ENCODE data around the gene SULT2B1.

- no peak for TF ChIP-seq EZH2 (IDR thresholded peaks at IDR 0.05; ENCODE audit: borderline replicate concordance, insufficient read depth, low read length, poor library complexity, severe bottlenecking)
- TF ChIP-seq, protein P1, sequence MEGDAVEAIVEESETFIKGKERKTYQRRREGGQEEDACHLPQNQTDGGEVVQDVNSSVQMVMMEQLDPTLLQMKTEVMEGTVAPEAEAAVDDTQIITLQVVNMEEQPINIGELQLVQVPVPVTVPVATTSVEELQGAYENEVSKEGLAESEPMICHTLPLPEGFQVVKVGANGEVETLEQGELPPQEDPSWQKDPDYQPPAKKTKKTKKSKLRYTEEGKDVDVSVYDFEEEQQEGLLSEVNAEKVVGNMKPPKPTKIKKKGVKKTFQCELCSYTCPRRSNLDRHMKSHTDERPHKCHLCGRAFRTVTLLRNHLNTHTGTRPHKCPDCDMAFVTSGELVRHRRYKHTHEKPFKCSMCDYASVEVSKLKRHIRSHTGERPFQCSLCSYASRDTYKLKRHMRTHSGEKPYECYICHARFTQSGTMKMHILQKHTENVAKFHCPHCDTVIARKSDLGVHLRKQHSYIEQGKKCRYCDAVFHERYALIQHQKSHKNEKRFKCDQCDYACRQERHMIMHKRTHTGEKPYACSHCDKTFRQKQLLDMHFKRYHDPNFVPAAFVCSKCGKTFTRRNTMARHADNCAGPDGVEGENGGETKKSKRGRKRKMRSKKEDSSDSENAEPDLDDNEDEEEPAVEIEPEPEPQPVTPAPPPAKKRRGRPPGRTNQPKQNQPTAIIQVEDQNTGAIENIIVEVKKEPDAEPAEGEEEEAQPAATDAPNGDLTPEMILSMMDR (IDR thresholded peaks at IDR 0.05; ENCODE audit: poor library complexity, severe bottlenecking) = no peak
- no peak for TF ChIP-seq RAD21 (conservative IDR thresholded peaks at IDR 0.05)
- TF ChIP-seq MXI1 (conservative IDR thresholded peaks at IDR 0.05; ENCODE audit: poor library complexity, severe bottlenecking) = no peak
These were observed 18.2 kb upstream of the SULT2B1 start for GRCh38 chr19:48533770-48534169.

Measured in neural cell (in vitro differentiated cells).